NCI-H187 treated with DMSO at 0.1 percent for 48 hours (cell line): ENCODE results near the gene CLMN.
"Not testable (repeated sequence)": the region's sequence is repeated elsewhere in the genome, so short reads cannot be mapped to it uniquely, and the experiment has no call there.

Source experiments
- DNase-seq: peaks from one replicate; lab custom pipeline; 2025; lab: John Stamatoyannopoulos, UW

The CLMN gene

DNA sequence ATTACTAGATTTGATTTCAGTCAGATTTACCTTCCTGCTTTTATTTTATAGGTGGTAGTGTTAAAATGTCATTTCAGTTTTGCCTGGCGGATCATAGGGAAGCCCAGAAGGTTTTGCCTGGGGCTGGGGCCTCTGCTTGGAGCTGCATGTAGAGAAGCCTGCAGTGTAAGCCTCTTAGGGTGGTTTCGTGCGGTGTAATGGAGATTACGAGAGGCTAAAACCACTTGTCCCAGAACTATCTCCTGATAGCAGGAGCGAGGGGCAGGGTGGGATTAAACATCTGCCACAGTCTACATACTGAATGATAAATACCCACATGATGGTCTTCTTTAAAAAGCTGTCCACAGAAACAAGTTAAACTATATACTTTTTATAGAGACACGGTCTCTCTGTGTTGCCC is 127.4 kb downstream of the CLMN start:
- DNase-seq: no peak

GRCh38 chr14:95191445-95192199 is 128.1 kb downstream of the CLMN start:
- no peak for DNase-seq

DNA sequence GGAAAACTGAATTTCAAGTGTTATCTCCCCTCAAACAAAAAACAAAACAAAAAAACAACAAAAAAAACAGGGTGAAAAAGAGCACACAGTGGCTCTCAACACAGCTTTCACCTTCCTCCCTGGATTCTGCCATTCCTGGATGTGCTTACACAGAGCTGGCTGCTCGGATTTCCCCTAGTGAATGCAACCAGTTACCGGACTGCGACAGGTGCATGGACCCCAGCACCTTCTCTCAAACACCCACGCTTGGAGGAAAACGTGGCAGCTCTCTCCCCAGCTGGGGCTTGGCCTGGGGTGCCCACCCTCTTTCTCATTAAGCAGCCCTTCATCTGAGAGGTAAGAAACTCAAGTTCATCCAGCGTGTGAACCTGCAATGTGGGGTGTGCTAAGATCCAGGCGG is 128.9 kb downstream of the CLMN start:
- DNase-seq: no peak

- no peak for DNase-seq
Observed at GRCh38 chr14:95190346-95190840, 129.3 kb downstream of the CLMN start.

GRCh38 chr14:95189367-95190132 is 130.2 kb downstream of the CLMN start:
- no peak for DNase-seq

DNA sequence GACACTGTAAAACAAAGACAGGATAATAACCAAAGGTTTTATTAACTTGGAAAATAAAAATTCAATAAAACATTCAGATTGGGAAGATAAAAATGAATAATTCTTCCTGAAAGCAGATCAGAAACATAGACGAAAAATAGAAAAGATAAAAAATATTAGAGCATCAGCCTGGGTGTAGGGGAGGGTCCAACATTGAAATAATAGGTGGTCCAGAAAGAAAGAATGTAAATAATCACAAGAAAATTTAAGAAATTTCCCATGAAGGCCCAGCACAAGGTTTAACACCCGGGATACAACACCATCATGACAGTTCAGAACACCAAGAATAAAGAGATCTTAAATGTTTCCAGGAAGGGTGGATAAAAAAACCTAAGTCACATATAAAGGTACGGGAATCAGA is 131.3 kb downstream of the CLMN start:
- DNase-seq: no peak

- DNase-seq: no peak
Observed at GRCh38 chr14:95185767-95186392, 133.8 kb downstream of the CLMN start.

DNA sequence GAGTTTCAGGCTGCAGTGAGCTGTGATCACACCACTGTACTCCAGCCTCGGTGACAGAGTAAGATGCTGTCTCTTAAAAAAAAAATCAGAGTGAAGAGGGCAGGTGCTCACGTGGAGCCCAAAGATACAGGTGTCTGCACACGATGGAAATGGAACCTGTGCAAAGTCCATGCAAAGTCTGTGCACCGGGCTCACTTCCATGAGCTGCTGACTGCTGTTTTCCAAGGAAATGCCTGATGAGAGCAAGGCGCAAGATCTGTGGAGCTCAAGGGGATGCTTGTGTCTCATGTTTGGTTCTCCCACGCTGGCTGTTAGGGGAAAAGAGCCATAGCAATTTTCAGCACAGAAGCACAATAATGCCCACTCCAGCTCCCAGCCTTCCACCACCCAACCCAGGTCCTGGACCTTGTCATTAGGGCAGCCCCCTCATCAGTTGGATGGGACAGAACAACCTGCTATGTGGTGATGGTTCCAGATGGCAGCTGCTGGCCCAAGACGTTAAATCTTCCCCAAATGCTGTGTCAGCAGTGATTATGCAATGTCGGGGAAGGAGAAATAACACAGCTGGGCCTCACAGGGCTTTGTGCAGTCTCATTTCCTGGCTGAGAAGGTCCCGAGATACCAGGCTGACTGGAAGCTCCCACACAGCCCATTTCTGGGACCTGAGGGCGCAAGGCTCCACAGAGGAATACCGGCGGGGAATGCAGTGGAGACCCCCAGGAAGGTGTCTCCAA is 134.5 kb downstream of the CLMN start:
- DNase-seq: no peak

DNA sequence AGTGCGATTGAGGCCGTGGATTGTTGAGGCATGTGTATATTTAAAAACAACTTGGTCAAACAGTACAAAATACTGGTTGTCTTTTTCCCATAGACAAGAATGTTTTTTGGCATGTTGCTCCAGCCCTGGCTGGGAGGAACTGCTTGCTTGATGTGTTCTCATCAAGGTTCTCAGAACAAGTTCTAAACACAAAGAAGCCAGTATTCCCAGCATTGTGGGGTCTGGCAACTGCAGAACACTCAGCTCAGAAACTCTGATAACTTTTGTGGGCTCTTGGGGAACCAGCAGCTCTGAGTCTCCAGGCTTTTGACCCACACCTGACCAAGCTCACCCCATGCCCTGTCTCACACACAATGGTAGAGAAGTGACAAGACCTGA is 135.3 kb downstream of the CLMN start:
- no peak for DNase-seq

DNA sequence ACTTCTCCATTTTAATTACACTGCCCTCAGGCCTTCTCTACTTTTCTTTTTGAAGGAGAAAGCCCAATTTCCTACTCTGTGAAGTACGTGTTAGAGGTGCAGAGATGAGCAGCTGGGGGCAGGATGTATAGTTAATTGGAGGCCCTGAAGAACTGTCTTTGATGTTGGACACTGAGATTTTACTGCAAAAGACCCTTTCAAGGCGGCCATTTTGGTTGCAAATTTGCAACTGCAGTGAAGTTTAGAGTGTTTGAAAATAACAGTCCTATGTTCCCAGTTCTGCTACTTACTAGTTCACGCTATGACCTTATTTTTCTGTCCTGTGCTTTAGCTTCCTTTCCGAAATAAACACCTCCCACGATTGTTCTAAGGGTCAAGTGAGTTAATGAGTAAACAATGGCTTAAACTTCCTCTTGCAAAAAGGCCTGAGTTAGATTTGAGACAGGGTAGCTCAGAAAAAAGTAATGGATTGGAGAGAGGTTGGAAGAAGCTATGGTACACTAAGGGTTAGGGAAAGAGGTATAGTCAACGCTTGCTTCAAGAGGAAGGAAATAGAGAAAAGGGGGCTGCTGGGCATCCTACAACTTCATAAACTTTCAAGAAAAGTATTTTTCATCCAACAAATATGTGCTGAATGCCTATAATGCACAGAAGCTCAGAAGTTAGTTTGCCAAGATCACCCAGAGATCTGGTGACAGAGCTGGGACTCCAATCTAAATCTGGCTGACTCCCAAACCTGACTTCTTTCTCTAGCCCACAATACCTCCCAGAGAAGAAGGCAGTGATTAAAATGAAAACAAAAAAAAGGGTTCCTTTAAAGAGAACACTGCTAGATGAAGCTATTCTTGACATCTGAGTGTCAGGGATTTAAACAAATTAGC is 135.9 kb downstream of the CLMN start:
- no peak for DNase-seq

GRCh38 chr14:95183082-95183481 is 136.6 kb downstream of the CLMN start:
- DNase-seq: no peak

GRCh38 chr14:95182379-95182778 is 137.3 kb downstream of the CLMN start:
- DNase-seq: no peak

DNA sequence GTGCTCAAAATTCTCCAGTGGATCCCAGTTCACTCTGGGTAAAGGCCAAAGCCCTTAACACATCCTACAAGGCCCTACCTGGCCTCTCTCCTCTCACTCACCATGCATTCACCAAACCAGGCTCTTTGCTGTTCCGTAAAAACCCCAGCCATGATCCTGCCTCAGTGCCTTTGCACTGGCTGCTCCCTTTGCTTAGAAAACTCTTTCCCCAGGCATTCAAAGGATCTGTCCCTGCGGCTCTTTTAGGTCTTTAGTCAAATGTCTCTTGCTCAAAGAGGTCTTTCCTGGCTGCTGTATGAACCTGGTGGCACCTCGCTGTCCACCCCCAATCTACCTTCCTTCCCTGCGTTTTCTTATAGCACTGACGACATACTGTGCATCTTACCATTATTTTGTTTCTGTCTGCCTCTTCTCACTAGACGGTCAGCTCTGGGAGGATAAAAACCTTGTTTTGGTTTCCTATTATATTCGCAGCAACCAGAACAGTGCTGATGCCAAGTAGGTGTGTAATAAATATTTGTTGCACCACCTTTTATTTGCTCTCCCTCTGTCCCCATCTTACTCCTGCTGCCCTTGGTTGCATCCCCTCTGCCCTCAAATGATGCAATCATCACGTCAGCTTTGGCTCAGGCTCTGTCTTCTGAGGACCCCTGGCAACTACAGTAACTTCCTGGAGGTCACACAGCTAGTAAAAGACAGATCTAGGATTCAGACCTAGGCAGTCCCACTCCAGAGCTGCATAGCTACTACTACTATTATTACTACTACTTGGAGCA is 138.6 kb downstream of the CLMN start:
- no peak for DNase-seq

GRCh38 chr14:95175670-95176069 is 144.0 kb downstream of the CLMN start:
- DNase-seq: not testable (repeated sequence)

- no peak for DNase-seq
Observed at GRCh38 chr14:95174184-95174792, 145.4 kb downstream of the CLMN start.

- DNase-seq: no peak
Observed at GRCh38 chr14:95173518-95173917, 146.2 kb downstream of the CLMN start.

- no peak for DNase-seq
Observed at GRCh38 chr14:95167177-95167576, 152.5 kb downstream of the CLMN start.

- DNase-seq: no peak
Observed at GRCh38 chr14:95165517-95165916, 154.2 kb downstream of the CLMN start.

DNA sequence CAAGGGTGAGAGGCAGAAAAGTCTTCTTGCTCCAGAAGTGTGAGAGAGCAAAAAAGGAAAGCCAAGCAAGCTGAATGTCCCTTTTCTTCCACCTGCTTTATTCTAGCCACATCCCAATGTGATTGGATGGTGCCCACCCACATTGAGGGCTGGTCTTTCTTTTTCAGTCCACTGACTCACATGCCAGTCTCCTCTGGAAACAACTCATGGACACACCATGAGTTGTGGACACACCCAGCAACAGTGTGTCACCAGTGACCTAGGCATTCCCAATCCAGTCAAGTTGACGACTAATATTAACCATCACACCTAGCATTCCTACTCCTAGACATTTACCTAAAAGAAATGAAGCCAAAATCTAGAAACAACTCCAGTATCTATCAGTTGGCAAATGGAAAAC is 155.2 kb downstream of the CLMN start:
- DNase-seq: no peak

GRCh38 chr14:95163666-95164065 is 156.0 kb downstream of the CLMN start:
- DNase-seq: no peak
